HepG2 (cell line): Measurements from ENCODE around the gene CENPB. TPM values are rescaled to one million over a fixed set of nuclear protein-coding genes. Genes with fewer than 3 reads are reported as not detected.

Experiments
- NFAT5 ChIP-seq: sonication (generic); formaldehyde crosslinking; IDR thresholded peaks from 2 replicates; pipeline ENCODE4 v1.4.0; 2020; ENCODE audit warnings: missing genetic modification reagents
- SOX13 ChIP-seq, 3 experiments: fragments of 450-650 bp in 1 of 3; sonication (generic) in 1 of 3; formaldehyde crosslinking in 1 of 3; IDR thresholded peaks in 2 of 3; conservative IDR thresholded peaks in 1 of 3; 2 replicates each; pipeline versions ENCODE4 v1.5.0 to v1.6.1; 2016 to 2020; ENCODE audit warnings: antibody characterized with exemption in 1 of 3, mild to moderate bottlenecking in 1 of 3, missing compliant biosample characterization in 1 of 3, missing genetic modification reagents in 1 of 3, moderate library complexity in 1 of 3
- UBTF ChIP-seq: sonication (generic); formaldehyde crosslinking; IDR thresholded peaks from 2 replicates; pipeline ENCODE4 v1.4.0; 2020; ENCODE audit warnings: mild to moderate bottlenecking, missing genetic modification reagents
- ZKSCAN8 ChIP-seq: IDR thresholded peaks from 2 replicates; pipeline ENCODE4 v1.6.1; 2016; ENCODE audit warnings: borderline replicate concordance, missing genetic modification reagents, missing compliant biosample characterization
- ZMAT5 ChIP-seq: sonication (generic); formaldehyde crosslinking; IDR thresholded peaks from 2 replicates; pipeline ENCODE4 v1.5.0; 2020; ENCODE audit warnings: mild to moderate bottlenecking, low read depth, missing genetic modification reagents, borderline replicate concordance
- ZNF563 ChIP-seq: sonication (generic); formaldehyde crosslinking; IDR thresholded peaks from 2 replicates; pipeline ENCODE4 v1.8.0; 2022; ENCODE audit warnings: mild to moderate bottlenecking, moderate library complexity, missing genetic modification reagents
- ZZZ3 ChIP-seq: sonication (generic); formaldehyde crosslinking; IDR thresholded peaks from 2 replicates; pipeline ENCODE4 v1.4.0; 2020; ENCODE audit warnings: missing genetic modification reagents, mild to moderate bottlenecking, borderline replicate concordance
- polyA plus RNA-seq, 8 experiments: library from polyadenylated mRNA; depleted of rRNA in 3 of 8; stranded (reverse) in 7 of 8; unstranded in 1 of 8; fragments of >200 nt; fragmentation: Illumina TruSeq in 4 of 8; extraction: Trizol in 4 of 8; gene quantifications; 2 replicates each; pipeline versions ENCODE4 v1.2.1 to v1.2.3, GENCODE V29; 2011 to 2016; ENCODE audit warnings: low read depth in 4 of 8, missing spikeins in 1 of 8, mixed read lengths in 1 of 8; ENCODE audit not compliant: insufficient read depth in 1 of 8
- total RNA-seq, 5 experiments: library from RNA; depleted of rRNA; stranded (reverse); fragments of >200 nt; fragmentation: Illumina TruSeq; extraction: Trizol; gene quantifications; 2 replicates each; pipeline ENCODE4 v1.2.3, GENCODE V29; 2016; ENCODE audit warnings: low read depth in 1 of 5
- TF ChIP-seq, protein P1 (sequence below), 2 experiments: sonication (generic) in 1 of 2; formaldehyde crosslinking in 1 of 2; IDR thresholded peaks; 2 replicates each; pipeline versions ENCODE4 v1.5.1 to v1.6.1; 2011 to 2020; ENCODE audit warnings: borderline replicate concordance in 1 of 2, low read depth in 1 of 2, low read length in 1 of 2, mild to moderate bottlenecking in 1 of 2, missing genetic modification reagents in 1 of 2, moderate library complexity in 1 of 2

The CENPB gene
- total and polyA plus RNA-seq, 2 of the 13 experiments (the other 11 are each of a cell fraction or from before 2014, with no cell fraction given) = 10.4 to 54.5 TPM

DNA sequence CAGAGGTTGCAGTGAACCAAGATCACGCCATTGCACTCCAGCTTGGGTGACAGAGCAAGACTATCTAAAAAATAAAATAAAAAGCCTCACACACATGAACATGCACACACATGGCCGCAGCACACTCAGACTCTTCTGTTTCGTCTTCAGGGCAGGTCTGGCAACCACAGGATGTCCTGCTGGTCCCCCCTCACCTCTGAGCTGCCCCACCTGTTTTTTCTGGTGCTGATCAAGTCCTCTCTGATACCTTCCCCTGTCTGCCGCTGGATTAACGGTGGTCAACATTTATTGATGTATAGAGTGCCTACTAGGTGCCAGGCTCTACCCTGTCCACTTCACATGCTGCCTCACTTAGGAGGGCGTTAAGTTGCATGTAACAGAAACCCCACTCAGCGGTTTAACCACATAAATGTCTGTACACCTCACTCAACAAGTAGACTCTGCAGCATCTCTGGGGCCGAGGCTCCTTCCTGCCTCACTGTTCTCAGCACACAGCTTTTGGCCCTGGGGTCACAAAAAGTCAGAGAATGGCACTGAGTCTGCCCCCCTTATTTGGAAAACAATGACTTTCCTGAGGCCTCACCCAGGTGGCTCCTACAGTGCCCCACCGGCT lies 29.3 kb upstream of the CENPB start (continued):
- no peak for TF ChIP-seq ZZZ3 (CRISPR knock-in tag)
- TF ChIP-seq, protein P1, sequence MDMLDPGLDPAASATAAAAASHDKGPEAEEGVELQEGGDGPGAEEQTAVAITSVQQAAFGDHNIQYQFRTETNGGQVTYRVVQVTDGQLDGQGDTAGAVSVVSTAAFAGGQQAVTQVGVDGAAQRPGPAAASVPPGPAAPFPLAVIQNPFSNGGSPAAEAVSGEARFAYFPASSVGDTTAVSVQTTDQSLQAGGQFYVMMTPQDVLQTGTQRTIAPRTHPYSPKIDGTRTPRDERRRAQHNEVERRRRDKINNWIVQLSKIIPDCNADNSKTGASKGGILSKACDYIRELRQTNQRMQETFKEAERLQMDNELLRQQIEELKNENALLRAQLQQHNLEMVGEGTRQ (IDR thresholded peaks at IDR 0.05; ENCODE audit: low read depth, low read length) = no peak
- TF ChIP-seq, protein P1 (CRISPR knock-in tag; IDR thresholded peaks at IDR 0.05; ENCODE audit: borderline replicate concordance) = no peak
- TF ChIP-seq ZKSCAN8 (CRISPR knock-in tag) = no peak
- no peak for TF ChIP-seq NFAT5 (CRISPR knock-in tag)
- TF ChIP-seq SOX13 (IDR thresholded peaks at IDR 0.05) = no peak
- TF ChIP-seq SOX13 (CRISPR knock-in tag; conservative IDR thresholded peaks at IDR 0.05 in 1 of 2, IDR thresholded peaks at IDR 0.05 in 1 of 2) = no peak
- no peak for TF ChIP-seq ZMAT5
- TF ChIP-seq UBTF (CRISPR knock-in tag) = no peak
- TF ChIP-seq ZNF563 (CRISPR knock-in tag) = no peak
